OCI-LY3 (cell line): ENCODE data around the gene MYO5A.

ENCODE experiments used
- EZH2phosphoT487 ChIP-seq: fragments of 200-600 bp; shearing (Covaris generic); IDR thresholded peaks from 2 replicates; pipeline ENCODE4 v1.6.1; 2018; ENCODE audit warnings: antibody characterized with exemption, mixed run types, low read depth
- TF ChIP-seq, protein P1 (sequence below): fragments of 200-600, 300-600 bp; sonication (generic); IDR thresholded peaks from 2 replicates; pipeline ENCODE4 v1.5.1; 2014; ENCODE audit warnings: antibody characterized with exemption, low read length, low read depth

DNA sequence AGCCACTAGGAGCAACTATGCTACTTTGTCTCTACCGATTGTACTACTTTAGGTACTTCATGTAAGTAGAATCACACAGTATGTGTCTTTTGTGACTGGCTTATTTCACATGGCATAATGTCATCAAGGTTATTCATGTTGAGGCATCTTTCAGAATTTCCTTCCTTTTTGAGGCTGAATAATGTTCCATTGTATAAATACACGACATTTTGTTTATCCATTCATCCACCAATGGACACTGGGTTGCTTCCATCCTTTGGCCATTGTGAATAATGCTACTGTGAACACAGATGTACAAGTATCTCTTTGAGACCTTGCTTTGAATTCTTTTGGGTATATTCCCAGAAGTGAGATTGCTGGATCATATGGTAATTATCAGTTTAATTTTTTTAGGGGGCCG lies 29.2 kb downstream of the MYO5A start:
- TF ChIP-seq, protein P1, sequence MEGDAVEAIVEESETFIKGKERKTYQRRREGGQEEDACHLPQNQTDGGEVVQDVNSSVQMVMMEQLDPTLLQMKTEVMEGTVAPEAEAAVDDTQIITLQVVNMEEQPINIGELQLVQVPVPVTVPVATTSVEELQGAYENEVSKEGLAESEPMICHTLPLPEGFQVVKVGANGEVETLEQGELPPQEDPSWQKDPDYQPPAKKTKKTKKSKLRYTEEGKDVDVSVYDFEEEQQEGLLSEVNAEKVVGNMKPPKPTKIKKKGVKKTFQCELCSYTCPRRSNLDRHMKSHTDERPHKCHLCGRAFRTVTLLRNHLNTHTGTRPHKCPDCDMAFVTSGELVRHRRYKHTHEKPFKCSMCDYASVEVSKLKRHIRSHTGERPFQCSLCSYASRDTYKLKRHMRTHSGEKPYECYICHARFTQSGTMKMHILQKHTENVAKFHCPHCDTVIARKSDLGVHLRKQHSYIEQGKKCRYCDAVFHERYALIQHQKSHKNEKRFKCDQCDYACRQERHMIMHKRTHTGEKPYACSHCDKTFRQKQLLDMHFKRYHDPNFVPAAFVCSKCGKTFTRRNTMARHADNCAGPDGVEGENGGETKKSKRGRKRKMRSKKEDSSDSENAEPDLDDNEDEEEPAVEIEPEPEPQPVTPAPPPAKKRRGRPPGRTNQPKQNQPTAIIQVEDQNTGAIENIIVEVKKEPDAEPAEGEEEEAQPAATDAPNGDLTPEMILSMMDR: no peak
- TF ChIP-seq EZH2phosphoT487: no peak
